Large intestine (tissue), 12 donors: ENCODE results near the gene TLL1. TPM values are rescaled to one million over a fixed set of nuclear protein-coding genes. Genes with fewer than 3 reads are reported as not detected.
A peak's percentile ranks its signal among the peaks of the same experiment; 100 is the strongest.

Experiments
- DNase-seq, 2 donors: peaks; one replicate each; pipeline versions ENCODE4 v3.0.0 to v3.0.0-alpha.2; 2013
- H3K27ac ChIP-seq: one replicate; pipeline ENCODE4 v1.5.1; 2013; ENCODE audit warnings: low read length
- H3K27me3 ChIP-seq: 2 replicates; pipeline ENCODE4 v1.6.1; 2013; ENCODE audit warnings: low read length; ENCODE audit not compliant: control insufficient read depth, insufficient read depth
- H3K36me3 ChIP-seq: 2 replicates; pipeline ENCODE4 v1.6.1; 2013; ENCODE audit warnings: low read length; ENCODE audit not compliant: control insufficient read depth, insufficient read depth
- H3K4me1 ChIP-seq: one replicate; pipeline ENCODE4 v1.6.1; 2013; ENCODE audit warnings: low read length; ENCODE audit not compliant: control insufficient read depth, insufficient read depth
- H3K4me3 ChIP-seq: one replicate; pipeline ENCODE4 v1.5.1; 2013; ENCODE audit warnings: low read length
- H3K9me3 ChIP-seq: one replicate; pipeline ENCODE4 v1.6.1; 2013; ENCODE audit warnings: mild to moderate bottlenecking, low read depth, low read length, moderate library complexity; ENCODE audit not compliant: control insufficient read depth
- WGBS: methylation state at CpG from one replicate; pipeline ENCODE4 v1.1.5; 2013; ENCODE audit warnings: low lambda C conversion rate; ENCODE audit not compliant: insufficient coverage; 5-methylcytosine and 5-hydroxymethylcytosine counted together
- long read RNA-seq, 11 donors: transcript quantifications; one replicate each; lab custom pipeline, GENCODE V29; 2026
- polyA plus RNA-seq: library from polyadenylated mRNA; unstranded; fragments of 120-200 nt; gene quantifications from one replicate; pipeline ENCODE4 v1.2.1, GENCODE V29; 2013

TLL1 gene
- 2.8 TPM for polyA plus RNA-seq
- long read RNA-seq, donor 1, result 0 reads
- long read RNA-seq, donor 2, result 0 reads
- long read RNA-seq, donor 3, result 0 reads
- long read RNA-seq, donor 4, result 0 reads
- long read RNA-seq, donor 5, result 0 reads
- long read RNA-seq, donor 6, result 0 reads
- long read RNA-seq, donor 7, result 0 reads
- long read RNA-seq, donor 8, result 0 reads
- long read RNA-seq, donor 9, result 0 reads
- long read RNA-seq, donor 10, full-length matches to known transcripts, result 1 of 1 reads
- long read RNA-seq, donor 10, partial matches to known transcripts, result 0 of 1 reads
- long read RNA-seq, donor 10, other reads (novel, unspliced or antisense), result 0 of 1 reads
- long read RNA-seq, donor 11, result 0 reads

DNA sequence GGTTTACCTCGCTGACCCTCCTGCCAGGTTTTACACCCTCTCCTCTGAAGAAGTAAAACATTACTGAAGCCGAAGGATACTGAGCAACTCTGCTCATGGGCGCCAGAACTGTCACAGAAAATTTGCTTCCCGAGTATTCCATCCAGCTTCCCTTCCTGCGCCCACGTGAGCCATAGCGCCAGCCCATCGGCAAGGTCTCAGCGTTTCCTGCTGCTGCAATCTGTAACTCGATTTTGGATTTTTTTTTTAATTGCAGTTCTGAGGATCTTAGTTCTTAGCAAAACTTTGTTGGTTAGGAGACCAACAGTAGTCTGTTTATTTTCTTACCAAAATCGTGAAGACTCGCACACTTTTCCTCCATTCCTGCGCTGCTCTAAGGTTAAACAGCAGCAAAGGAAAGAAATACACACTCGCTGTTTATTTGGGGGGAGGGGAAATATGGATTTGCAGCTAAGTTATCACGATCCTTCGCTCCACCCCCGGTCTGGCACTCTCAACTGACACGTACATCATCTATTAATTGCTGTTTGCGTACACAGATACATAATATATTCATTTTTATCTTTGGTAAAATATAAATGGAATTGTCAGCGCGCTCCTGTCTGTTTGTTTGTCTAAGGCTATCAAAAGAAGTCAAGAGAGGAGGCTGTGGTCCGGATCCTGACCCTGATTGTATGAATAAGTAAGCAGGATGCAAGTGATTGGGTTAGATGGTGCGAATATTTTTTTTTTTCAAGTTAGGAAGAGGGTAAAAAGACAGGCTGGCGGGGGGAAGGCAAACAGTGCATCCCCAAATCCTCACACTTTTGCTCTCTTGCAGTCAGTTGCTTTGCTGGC, at the start of gene TLL1:
TLL1 (plus strand) TSS at position 777 of the 837 bp plus-strand sequence. CDS start 668 bp downstream, outside the sequence.
- WGBS, result 0% methylated on average over 7 of the region's 24 CpGs
- peaks cover 37% of the 10 kb centered on the region for H3K27me3 ChIP-seq
- H3K9me3 ChIP-seq, result no peaks in the 10 kb centered on the region
- H3K4me3 ChIP-seq, result peak within 1 kb of the TSS; percentile 65
- H3K36me3 ChIP-seq, result no peaks in the 10 kb centered on the region
- peaks cover 6% of the 10 kb centered on the region for H3K4me1 ChIP-seq
- no peak within 1 kb of the TSS for H3K27ac ChIP-seq
- peak in 1 of 2 donors; percentile 71 for DNase-seq

DNA sequence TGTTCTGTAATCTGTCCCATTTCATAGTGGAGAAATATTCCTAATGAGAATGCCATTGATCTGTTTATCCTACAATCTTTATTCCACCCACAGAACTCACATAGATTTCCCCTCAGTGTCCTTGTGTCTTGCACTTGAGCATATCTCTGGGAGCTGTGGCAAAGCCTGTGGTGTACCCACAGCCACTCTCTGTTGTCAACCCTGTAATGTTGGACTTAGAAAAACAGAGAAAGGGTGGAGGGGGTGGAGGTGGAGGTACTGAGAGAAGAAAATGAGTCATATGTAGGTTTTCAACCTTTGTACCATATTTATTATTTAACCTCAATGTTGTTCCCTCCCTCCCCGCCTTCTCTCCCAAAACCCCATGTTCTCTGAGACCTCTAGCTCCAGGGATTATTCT, 46.9 kb upstream of the TLL1 start:
- no peaks in the 10 kb centered on the region for H3K9me3 ChIP-seq
- no peak overlapping the region for H3K27ac ChIP-seq
- no peaks in the 10 kb centered on the region for H3K4me1 ChIP-seq
- DNase-seq, result peak in 1 of 2 donors; percentile 3
- H3K4me3 ChIP-seq, result no peak overlapping the region
- 50% methylated on average over 1 of the region's 1 CpG for WGBS
- no peaks in the 10 kb centered on the region for H3K36me3 ChIP-seq
- no peaks in the 10 kb centered on the region for H3K27me3 ChIP-seq

GRCh38 chr4:165827018-165827417, 46.0 kb upstream of the TLL1 start:
- no peaks in the 10 kb centered on the region for H3K9me3 ChIP-seq
- no peak for DNase-seq
- H3K4me3 ChIP-seq, result no peak overlapping the region
- H3K27ac ChIP-seq, result no peak overlapping the region
- no CpG with 5 or more reads among the region's 1 CpG for WGBS
- no peaks in the 10 kb centered on the region for H3K4me1 ChIP-seq
- no peaks in the 10 kb centered on the region for H3K27me3 ChIP-seq
- H3K36me3 ChIP-seq, result no peaks in the 10 kb centered on the region

DNA sequence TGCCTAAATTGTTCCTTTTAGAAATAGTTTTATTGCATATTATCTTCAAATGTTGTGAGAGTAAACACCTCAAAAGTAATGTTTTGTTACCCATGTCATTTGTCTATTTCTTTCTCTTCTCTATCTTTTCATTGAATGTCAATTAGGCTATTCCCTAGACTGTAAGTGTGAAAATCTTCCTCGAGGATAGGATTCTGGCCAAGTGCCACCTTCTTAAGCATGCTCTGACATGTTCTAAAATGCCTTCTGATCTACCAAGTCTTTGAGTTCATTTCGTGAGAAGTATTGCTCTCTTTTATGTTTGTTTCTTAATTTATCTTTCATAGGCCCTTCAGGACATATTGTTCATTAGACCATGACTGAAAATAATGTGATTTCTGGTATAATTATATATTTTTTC, 44.1 kb upstream of the TLL1 start:
- Histone ChIP-seq H3K9me3 (no peaks in the 10 kb centered on the region), H3K27ac (no peak overlapping the region), H3K4me1 (no peaks in the 10 kb centered on the region), H3K36me3 (no peaks in the 10 kb centered on the region), H3K27me3 (no peaks in the 10 kb centered on the region), H3K4me3 (no peak overlapping the region)
- no peak for DNase-seq
- WGBS, result 89% methylated on average over 1 of the region's 2 CpGs

DNA sequence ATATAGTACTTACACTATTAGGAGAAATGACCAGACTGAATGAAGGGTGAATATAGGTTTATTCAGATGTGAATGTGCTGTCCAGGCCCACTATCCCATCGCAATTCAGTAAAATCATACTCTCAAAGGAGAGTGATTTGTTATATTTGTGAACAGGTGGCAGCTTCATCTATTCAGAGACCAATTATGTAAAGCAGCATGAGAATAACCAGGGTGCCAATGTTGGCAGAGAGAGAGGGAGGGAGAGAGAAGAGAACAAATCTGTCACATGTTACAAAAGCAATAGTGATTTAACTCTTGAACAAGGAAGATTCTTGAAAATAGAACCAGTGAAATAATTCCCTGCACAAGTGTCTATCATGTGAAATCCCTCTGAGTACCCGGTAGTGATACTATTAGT, 38.9 kb upstream of the TLL1 start:
- no peaks in the 10 kb centered on the region for H3K4me1 ChIP-seq
- H3K27ac ChIP-seq, result no peak overlapping the region
- whole genome bisulfite sequencing, result no CpG with 5 or more reads among the region's 2 CpGs

GRCh38 chr4:165838575-165838974, 34.5 kb upstream of the TLL1 start:
- H3K27ac ChIP-seq, result no peak overlapping the region
- no peaks in the 10 kb centered on the region for H3K4me1 ChIP-seq
- no peak overlapping the region for H3K4me3 ChIP-seq
- H3K9me3 ChIP-seq, result no peaks in the 10 kb centered on the region
- DNase-seq, result peak in 1 of 2 donors; percentile 2
- H3K36me3 ChIP-seq, result no peaks in the 10 kb centered on the region
- 100% methylated on average over 1 of the region's 1 CpG for WGBS
- no peaks in the 10 kb centered on the region for H3K27me3 ChIP-seq

More for the DNA sequence above, 38.9 kb upstream of the TLL1 start:
- H3K9me3 ChIP-seq, result no peaks in the 10 kb centered on the region
- no peaks in the 10 kb centered on the region for H3K36me3 ChIP-seq
- no peaks in the 10 kb centered on the region for H3K27me3 ChIP-seq
- no peak overlapping the region for H3K4me3 ChIP-seq
- no peak for DNase-seq

DNA sequence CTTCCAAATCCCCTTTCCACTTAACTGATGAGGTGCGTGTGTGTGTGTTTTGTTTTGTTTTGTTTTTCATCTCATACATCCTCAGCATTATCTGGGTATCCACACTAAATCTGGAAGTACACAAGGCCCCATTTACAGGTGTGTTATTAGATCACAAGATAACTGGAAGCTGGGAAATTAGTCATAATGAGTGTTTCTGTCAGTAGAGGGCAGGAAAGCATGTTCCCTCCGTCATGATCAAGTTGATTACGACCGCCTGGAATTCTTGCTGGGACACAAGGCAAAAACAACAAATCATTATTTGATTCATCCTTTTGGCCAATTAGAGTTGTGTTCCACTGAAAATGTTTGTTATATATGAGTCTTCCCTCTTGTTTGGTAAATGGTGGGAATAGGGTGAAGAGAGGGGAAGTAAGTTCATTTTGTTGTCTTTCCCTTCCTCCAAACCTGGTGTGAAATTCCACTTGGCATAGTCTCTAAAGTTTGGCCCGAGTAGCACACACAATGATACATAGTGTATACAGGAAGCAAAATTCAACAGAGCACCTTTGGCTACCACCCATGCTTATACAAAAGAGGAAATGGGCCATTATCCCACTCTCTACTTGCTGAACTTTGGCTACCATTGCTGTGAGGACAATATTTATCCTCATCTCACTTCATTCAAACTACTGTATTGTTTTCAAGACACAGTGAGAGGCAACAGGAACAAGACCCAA, 33.3 kb upstream of the TLL1 start:
- no CpG with 5 or more reads among the region's 5 CpGs for WGBS
- Histone ChIP-seq H3K9me3 (no peaks in the 10 kb centered on the region), H3K27me3 (no peaks in the 10 kb centered on the region), H3K27ac (no peak overlapping the region), H3K36me3 (no peaks in the 10 kb centered on the region), H3K4me1 (no peaks in the 10 kb centered on the region), H3K4me3 (no peak overlapping the region)
- no peak for DNase-seq

DNA sequence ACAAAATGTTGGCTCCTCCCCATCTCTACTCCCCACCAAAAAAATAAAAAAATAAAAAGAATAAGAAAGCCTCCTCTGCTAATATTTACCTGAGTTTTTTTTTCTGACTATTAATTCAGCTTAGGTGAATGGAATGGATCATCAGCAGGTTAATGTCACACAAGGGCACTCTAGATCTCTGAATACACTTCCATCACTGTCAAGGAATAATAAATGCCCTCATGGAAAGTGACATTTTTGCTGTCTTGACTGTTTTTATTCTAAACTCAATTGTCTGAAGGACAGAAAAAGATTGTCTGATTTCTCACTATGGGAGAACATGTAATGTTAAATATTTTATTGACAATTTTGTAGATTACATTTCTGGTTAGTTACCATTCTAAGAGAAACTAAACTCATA, 30.4 kb upstream of the TLL1 start:
- Histone ChIP-seq H3K27ac (no peak overlapping the region), H3K27me3 (no peaks in the 10 kb centered on the region), H3K4me1 (no peaks in the 10 kb centered on the region), H3K36me3 (no peaks in the 10 kb centered on the region), H3K4me3 (no peak overlapping the region), H3K9me3 (no peaks in the 10 kb centered on the region)
- no peak for DNase-seq

GRCh38 chr4:165844161-165844560, 28.9 kb upstream of the TLL1 start:
- DNase-seq, result peak in 1 of 2 donors; percentile 14
- no peaks in the 10 kb centered on the region for H3K9me3 ChIP-seq
- H3K27ac ChIP-seq, result no peak overlapping the region
- H3K4me3 ChIP-seq, result no peak overlapping the region
- H3K27me3 ChIP-seq, result no peaks in the 10 kb centered on the region
- H3K36me3 ChIP-seq, result no peaks in the 10 kb centered on the region
- 92% methylated on average over 4 of the region's 7 CpGs for WGBS
- H3K4me1 ChIP-seq, result no peaks in the 10 kb centered on the region

GRCh38 chr4:165851256-165851655, 21.8 kb upstream of the TLL1 start:
- H3K4me3 ChIP-seq, result no peak overlapping the region
- no peaks in the 10 kb centered on the region for H3K27me3 ChIP-seq
- no peaks in the 10 kb centered on the region for H3K9me3 ChIP-seq
- H3K36me3 ChIP-seq, result no peaks in the 10 kb centered on the region
- DNase-seq, result no peak
- H3K4me1 ChIP-seq, result no peaks in the 10 kb centered on the region
- H3K27ac ChIP-seq, result no peak overlapping the region
- WGBS, result no CpG with 5 or more reads among the region's 3 CpGs
